NCI-H460 (cell line): ENCODE results near the gene KNCN. TPM values are rescaled to one million over a fixed set of nuclear protein-coding genes. Genes with fewer than 3 reads are reported as not detected.

Experiments
- DNase-seq: peaks from one replicate; pipeline ENCODE4 v3.0.0-alpha.2; 2016; ENCODE audit warnings: low read depth; ENCODE audit errors: extremely low read depth
- total RNA-seq: library from RNA; depleted of rRNA; stranded (reverse); fragments of >200 nt; shearing (Covaris generic); gene quantifications from 2 replicates; pipeline ENCODE4 v1.2.3, GENCODE V29; 2014; rRNA removed

Gene KNCN
- total RNA-seq, 1 experiment from 2014 or later, result not detected

- no peak for DNase-seq
These were observed 41.0 kb downstream of the KNCN start for GRCh38 chr1:46510341-46510997.

- DNase-seq, result no peak
These were observed 42.7 kb downstream of the KNCN start for GRCh38 chr1:46508757-46509156.

- DNase-seq, result no peak
These were observed 44.8 kb downstream of the KNCN start for GRCh38 chr1:46506470-46507219.

- DNase-seq, result no peak
These were observed 48.0 kb downstream of the KNCN start for GRCh38 chr1:46503421-46503820.

GRCh38 chr1:46501528-46501927 is 49.9 kb downstream of the KNCN start:
- DNase-seq, result no peak

GRCh38 chr1:46497665-46498064 is 53.8 kb downstream of the KNCN start:
- no peak for DNase-seq

GRCh38 chr1:46497020-46497419 is 54.4 kb downstream of the KNCN start:
- DNase-seq, result no peak

GRCh38 chr1:46496505-46496904 is 54.9 kb downstream of the KNCN start:
- no peak for DNase-seq

- DNase-seq, result no peak
These were observed 55.7 kb downstream of the KNCN start for GRCh38 chr1:46495778-46496177.

Other genes with a start within 250 kb of the KNCN start
- 46.7 and 50.4 TPM in 2 replicates for gene LRRC41, start 248.0 kb downstream of the KNCN start, total RNA-seq
- 655 and 672 TPM in 2 replicates for gene UQCRH, start 247.9 kb downstream of the KNCN start, total RNA-seq
- 24.7 and 25.8 TPM in 2 replicates for gene NSUN4, start 210.8 kb downstream of the KNCN start, total RNA-seq
- gene FAAH, start 157.3 kb downstream of the KNCN start, total RNA-seq, result 0.17 and 0.54 TPM in 2 replicates
- 0.09 TPM in 1 of 2 replicates, not detected in the other for gene DMBX1, start 61.8 kb downstream of the KNCN start, total RNA-seq
- gene MKNK1, start 52.6 kb upstream of the KNCN start, total RNA-seq, result 9.8 and 11.3 TPM in 2 replicates
- 3.1 and 3.7 TPM in 2 replicates for gene MOB3C, start 65.2 kb upstream of the KNCN start, total RNA-seq
- 43.5 and 50.2 TPM in 2 replicates for gene ATPAF1, start 116.7 kb upstream of the KNCN start, total RNA-seq
- not detected in 2 replicates for gene TEX38, start 120.2 kb upstream of the KNCN start, total RNA-seq
- 41.2 and 43.0 TPM in 2 replicates for gene EFCAB14, start 167.5 kb upstream of the KNCN start, total RNA-seq
- gene CYP4B1, start 247.4 kb upstream of the KNCN start, total RNA-seq, result not detected in 2 replicates